HCT116 (cell line): ENCODE results near the gene COL16A1. TPM values are rescaled to one million over a fixed set of nuclear protein-coding genes. Genes with fewer than 3 reads are reported as not detected.

Experiments used
- ATAC-seq: fragments of 200-7000 bp; cut with Tn5 transposase; 2 replicates; pipeline ENCODE4 v1.9.1; 2020; ENCODE audit warnings: mild to moderate bottlenecking, moderate library complexity
- BruUV-seq: library from RNA; stranded (reverse); fragments of 400-500 nt; replicated peaks from 2 replicates; lab custom pipeline; 2021; lab: Mats Ljungman, UMichigan
- CTCF ChIA-PET: fragments of 300-600 bp; sonication (Branson Sonifier 250); formaldehyde crosslinking; loops from one replicate; lab custom pipeline; 2021; ENCODE audit warnings: antibody characterized with exemption; lab: Charles Lee
- POLR2A ChIA-PET: fragments of 300-600, 350-600 bp; sonication (Branson Sonifier 250); formaldehyde crosslinking; loops from one replicate; lab custom pipeline; 2021; ENCODE audit warnings: antibody characterized with exemption; lab: Charles Lee
- RAD21 ChIA-PET, 2 experiments: fragments of 300-600 bp; sonication (Branson Sonifier 250); formaldehyde crosslinking; loops; one replicate each; lab custom pipeline; 2023; ENCODE audit warnings: low total read pairs in 2 of 2; ENCODE audit not compliant: uncharacterized antibody in 2 of 2, unreplicated experiment in 2 of 2, low non-redundant PET in 1 of 2; lab: Charles Lee
- DNase-seq: peaks from one replicate; pipeline ENCODE4 v3.0.0-alpha.2; 2010; ENCODE audit warnings: low read depth, low spot score
- H2AFZ ChIP-seq: fragments of 200-600 bp; shearing (Covaris generic), sonication (generic); 2 replicates; pipeline ENCODE4 v1.6.1; 2017; ENCODE audit warnings: low read depth, mixed run types, mixed read lengths, antibody characterized with exemption, low read length; ENCODE audit not compliant: poor library complexity, severe bottlenecking
- H3K27ac ChIP-seq: 2 replicates; pipeline ENCODE4 v1.5.1; 2012; ENCODE audit warnings: low read depth, low read length
- H3K27me3 ChIP-seq: fragments of 200-600 bp; sonication (generic); 2 replicates; pipeline ENCODE4 v1.6.1; 2016; ENCODE audit warnings: mixed run types, low read length, mixed read lengths; ENCODE audit not compliant: insufficient read depth
- H3K36me3 ChIP-seq, 2 experiments: fragments of 200-500 bp in 1 of 2; fragments of 200-600 bp in 1 of 2; sonication (Bioruptor generic) in 1 of 2; sonication (generic) in 1 of 2; 2 replicates each; pipeline versions ENCODE4 v1.5.1 to v1.6.1; 2014 to 2016; ENCODE audit warnings: low read length in 2 of 2, inconsistent platforms in 1 of 2, mixed read lengths in 1 of 2, mixed run types in 1 of 2; ENCODE audit not compliant: insufficient read depth in 2 of 2, control insufficient read depth in 1 of 2
- H3K4me1 ChIP-seq, 2 experiments: fragments of 200-600 bp in 1 of 2; sonication (generic) in 1 of 2; 2 replicates each; pipeline versions ENCODE4 v1.5.1 to v1.6.1; 2012 to 2017; ENCODE audit warnings: low read length in 2 of 2, inconsistent platforms in 1 of 2, mild to moderate bottlenecking in 1 of 2, mixed read lengths in 1 of 2, mixed run types in 1 of 2, moderate library complexity in 1 of 2; ENCODE audit not compliant: insufficient read depth in 2 of 2, control insufficient read depth in 1 of 2
- H3K4me2 ChIP-seq: fragments of 200-600 bp; sonication (generic); 2 replicates; pipeline ENCODE4 v1.6.1; 2017; ENCODE audit warnings: mixed run types, low read length, mixed read lengths
- H3K4me3 ChIP-seq, 2 experiments: fragments of 200-600 bp in 1 of 2; sonication (generic) in 1 of 2; replicated peaks in 1 of 2; 2 replicates each; pipeline ENCODE4 v1.5.1; 2011 to 2016; ENCODE audit warnings: low read length in 2 of 2, control low read depth in 1 of 2, low read depth in 1 of 2, mild to moderate bottlenecking in 1 of 2, mixed read lengths in 1 of 2, mixed run types in 1 of 2
- H3K79me2 ChIP-seq: fragments of 200-600 bp; sonication (generic); 2 replicates; pipeline ENCODE4 v1.6.1; 2017; ENCODE audit warnings: mild to moderate bottlenecking, mixed run types, low read length, moderate library complexity, mixed read lengths; ENCODE audit not compliant: insufficient read depth
- H3K9ac ChIP-seq: fragments of 200-600 bp; sonication (generic); 2 replicates; pipeline ENCODE4 v1.6.1; 2016; ENCODE audit warnings: low read length, mixed read lengths
- H3K9me2 ChIP-seq: fragments of 200-600 bp; sonication (generic), shearing (Covaris generic); 2 replicates; pipeline ENCODE4 v1.6.1; 2017; ENCODE audit warnings: mixed run types, mild to moderate bottlenecking, moderate library complexity; ENCODE audit not compliant: insufficient read depth
- H3K9me3 ChIP-seq, 2 experiments: fragments of 200-500 bp in 1 of 2; fragments of 200-600 bp in 1 of 2; sonication (Bioruptor generic) in 1 of 2; sonication (generic) in 1 of 2; 2 replicates each; pipeline ENCODE4 v1.6.1; 2014 to 2017; ENCODE audit warnings: low read length in 2 of 2, mixed read lengths in 2 of 2, inconsistent platforms in 1 of 2, low read depth in 1 of 2, mild to moderate bottlenecking in 1 of 2, mixed run types in 1 of 2, moderate library complexity in 1 of 2; ENCODE audit not compliant: control insufficient read depth in 1 of 2, insufficient read depth in 1 of 2
- H4K20me1 ChIP-seq: fragments of 200-600 bp; sonication (generic), shearing (Covaris generic); 2 replicates; pipeline ENCODE4 v1.6.1; 2017; ENCODE audit warnings: mixed run types, mild to moderate bottlenecking, moderate library complexity; ENCODE audit not compliant: insufficient read depth
- CEBPB ChIP-seq: IDR thresholded peaks from 2 replicates; pipeline ENCODE4 v1.6.1; 2012; ENCODE audit warnings: low read depth
- EGR1 ChIP-seq: IDR thresholded peaks from 2 replicates; pipeline ENCODE4 v1.6.1; 2012; ENCODE audit warnings: low read depth
- ELF1 ChIP-seq: IDR thresholded peaks from 2 replicates; pipeline ENCODE4 v1.6.1; 2012; ENCODE audit warnings: low read depth, borderline replicate concordance
- EZH2 ChIP-seq: fragments of 200-600 bp; sonication (generic); IDR thresholded peaks from 2 replicates; pipeline ENCODE4 v1.6.1; 2017; ENCODE audit warnings: antibody characterized with exemption, mixed run types
- FOSL1 ChIP-seq: IDR thresholded peaks from 2 replicates; pipeline ENCODE4 v1.6.1; 2012; ENCODE audit warnings: low read depth
- RAD21 ChIP-seq: IDR thresholded peaks from 2 replicates; pipeline ENCODE4 v1.6.1; 2012; ENCODE audit warnings: low read depth, mild to moderate bottlenecking
- SIN3A ChIP-seq: IDR thresholded peaks from 2 replicates; pipeline ENCODE4 v1.6.1; 2012; ENCODE audit warnings: low read depth
- SP1 ChIP-seq: IDR thresholded peaks from 2 replicates; pipeline ENCODE4 v1.6.1; 2012; ENCODE audit warnings: low read depth
- TCF7L2 ChIP-seq: IDR thresholded peaks from 2 replicates; pipeline ENCODE4 v1.7.0; 2011; ENCODE audit warnings: borderline replicate concordance, inconsistent platforms; ENCODE audit not compliant: insufficient read depth, insufficient read length; ENCODE audit errors: extremely low read depth
- ZFX ChIP-seq: fragments of 450-650 bp; IDR thresholded peaks from 2 replicates; pipeline ENCODE4 v1.6.1; 2017
- ZNF274 ChIP-seq: fragments of 200-500 bp; sonication (Bioruptor generic); IDR thresholded peaks from 2 replicates; pipeline ENCODE4 v1.6.1; 2014; ENCODE audit warnings: mild to moderate bottlenecking, low read depth, low read length, inconsistent platforms
- intact Hi-C: fragments of 100-400 bp; cut with micrococcal nuclease; formaldehyde crosslinking; loops from 2 replicates; pipeline ENCODE4 v1.10.0; 2022
- total RNA-seq: library from RNA; stranded (reverse); gene quantifications from one replicate; pipeline ENCODE4 v1.2.1, GENCODE V29; 2021; ENCODE audit not compliant: unreplicated experiment
- TF ChIP-seq, protein P1 (sequence below), 3 experiments: fragments of 200-600 bp in 1 of 3; sonication (generic) in 1 of 3; IDR thresholded peaks in 2 of 3; conservative IDR thresholded peaks in 1 of 3; 2 replicates each; pipeline ENCODE4 v1.5.1; 2012 to 2017; ENCODE audit warnings: low read depth in 2 of 3, low read length in 2 of 3, antibody characterized with exemption in 1 of 3, borderline replicate concordance in 1 of 3, control low read depth in 1 of 3, mild to moderate bottlenecking in 1 of 3, mixed read lengths in 1 of 3, mixed run types in 1 of 3, moderate library complexity in 1 of 3; ENCODE audit not compliant: insufficient read depth in 1 of 3
- TF ChIP-seq, protein P2 (sequence below): IDR thresholded peaks from 2 replicates; pipeline ENCODE4 v1.6.1; 2012
- TF ChIP-seq, protein P3 (sequence below): IDR thresholded peaks from 2 replicates; pipeline ENCODE4 v1.6.1; 2011; ENCODE audit warnings: mild to moderate bottlenecking, low read length, moderate library complexity; ENCODE audit not compliant: insufficient replicate concordance; ENCODE audit errors: extremely low read depth

COL16A1 gene
- total RNA-seq, 1 experiment from 2014 or later: 2.2 TPM

DNA sequence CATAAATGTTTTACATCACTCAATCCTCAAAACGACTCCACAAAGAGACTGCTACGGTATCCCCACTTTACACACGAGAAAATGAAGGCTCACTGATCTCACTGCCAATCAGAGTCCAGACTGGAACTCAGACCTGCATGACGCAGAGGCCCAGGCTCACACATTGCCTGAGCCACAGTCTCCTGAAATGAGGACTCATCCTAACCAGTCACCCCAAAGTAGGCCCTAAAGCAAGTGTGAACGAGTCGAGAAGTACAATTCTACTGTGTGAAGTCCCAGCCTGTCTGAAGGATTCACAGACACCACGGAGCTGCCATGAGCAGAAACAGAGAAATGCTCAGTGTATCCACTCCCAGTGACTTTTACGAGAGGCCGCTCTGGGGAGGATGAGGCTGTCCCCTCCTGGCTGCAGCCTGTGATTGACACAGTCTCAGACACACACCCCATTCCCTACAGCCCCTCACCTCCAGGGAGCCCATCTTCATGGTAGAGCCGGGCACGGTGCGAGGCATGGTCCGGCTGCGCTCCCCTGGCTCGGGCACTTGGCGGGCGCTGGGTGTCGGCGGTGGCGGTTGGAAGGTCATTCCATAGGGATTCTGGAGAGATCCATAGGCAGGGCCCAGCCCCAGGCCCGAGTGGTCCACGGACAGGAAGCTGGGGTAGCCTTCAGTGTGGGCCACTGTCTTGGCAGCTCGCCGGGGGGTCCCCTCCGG, 26.7 kb upstream of the COL16A1 start:
- H3K9me2 ChIP-seq: no peaks in the 10 kb centered on the region
- no peaks in the 10 kb centered on the region for H4K20me1 ChIP-seq
- no peaks in the 10 kb centered on the region; a peak in 1 of 4 replicates for H3K36me3 ChIP-seq
- BruUV-seq: no TSS peak
- H3K9ac ChIP-seq: no peak overlapping the region
- intact Hi-C loops: no loop called here
- no peak overlapping the region for H3K27ac ChIP-seq
- no peak for TF ChIP-seq EGR1
- no peak for TF ChIP-seq ELF1
- TF ChIP-seq, protein P1, sequence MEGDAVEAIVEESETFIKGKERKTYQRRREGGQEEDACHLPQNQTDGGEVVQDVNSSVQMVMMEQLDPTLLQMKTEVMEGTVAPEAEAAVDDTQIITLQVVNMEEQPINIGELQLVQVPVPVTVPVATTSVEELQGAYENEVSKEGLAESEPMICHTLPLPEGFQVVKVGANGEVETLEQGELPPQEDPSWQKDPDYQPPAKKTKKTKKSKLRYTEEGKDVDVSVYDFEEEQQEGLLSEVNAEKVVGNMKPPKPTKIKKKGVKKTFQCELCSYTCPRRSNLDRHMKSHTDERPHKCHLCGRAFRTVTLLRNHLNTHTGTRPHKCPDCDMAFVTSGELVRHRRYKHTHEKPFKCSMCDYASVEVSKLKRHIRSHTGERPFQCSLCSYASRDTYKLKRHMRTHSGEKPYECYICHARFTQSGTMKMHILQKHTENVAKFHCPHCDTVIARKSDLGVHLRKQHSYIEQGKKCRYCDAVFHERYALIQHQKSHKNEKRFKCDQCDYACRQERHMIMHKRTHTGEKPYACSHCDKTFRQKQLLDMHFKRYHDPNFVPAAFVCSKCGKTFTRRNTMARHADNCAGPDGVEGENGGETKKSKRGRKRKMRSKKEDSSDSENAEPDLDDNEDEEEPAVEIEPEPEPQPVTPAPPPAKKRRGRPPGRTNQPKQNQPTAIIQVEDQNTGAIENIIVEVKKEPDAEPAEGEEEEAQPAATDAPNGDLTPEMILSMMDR (IDR thresholded peaks at IDR 0.05 in 2 of 3, conservative IDR thresholded peaks at IDR 0.05 in 1 of 3; ENCODE audit: borderline replicate concordance in 1 of 3, insufficient read depth in 1 of 3, low read depth in 2 of 3, low read length in 2 of 3): no peak
- TF ChIP-seq, protein P2, sequence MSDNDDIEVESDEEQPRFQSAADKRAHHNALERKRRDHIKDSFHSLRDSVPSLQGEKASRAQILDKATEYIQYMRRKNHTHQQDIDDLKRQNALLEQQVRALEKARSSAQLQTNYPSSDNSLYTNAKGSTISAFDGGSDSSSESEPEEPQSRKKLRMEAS: no peak
- no peak for TF ChIP-seq CEBPB
- TF ChIP-seq FOSL1: no peak
- TF ChIP-seq ZNF274: no peak
- TF ChIP-seq, protein P3, sequence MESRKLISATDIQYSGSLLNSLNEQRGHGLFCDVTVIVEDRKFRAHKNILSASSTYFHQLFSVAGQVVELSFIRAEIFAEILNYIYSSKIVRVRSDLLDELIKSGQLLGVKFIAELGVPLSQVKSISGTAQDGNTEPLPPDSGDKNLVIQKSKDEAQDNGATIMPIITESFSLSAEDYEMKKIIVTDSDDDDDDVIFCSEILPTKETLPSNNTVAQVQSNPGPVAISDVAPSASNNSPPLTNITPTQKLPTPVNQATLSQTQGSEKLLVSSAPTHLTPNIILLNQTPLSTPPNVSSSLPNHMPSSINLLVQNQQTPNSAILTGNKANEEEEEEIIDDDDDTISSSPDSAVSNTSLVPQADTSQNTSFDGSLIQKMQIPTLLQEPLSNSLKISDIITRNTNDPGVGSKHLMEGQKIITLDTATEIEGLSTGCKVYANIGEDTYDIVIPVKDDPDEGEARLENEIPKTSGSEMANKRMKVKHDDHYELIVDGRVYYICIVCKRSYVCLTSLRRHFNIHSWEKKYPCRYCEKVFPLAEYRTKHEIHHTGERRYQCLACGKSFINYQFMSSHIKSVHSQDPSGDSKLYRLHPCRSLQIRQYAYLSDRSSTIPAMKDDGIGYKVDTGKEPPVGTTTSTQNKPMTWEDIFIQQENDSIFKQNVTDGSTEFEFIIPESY: no peak
- TF ChIP-seq EZH2: no peak
- TF ChIP-seq TCF7L2: no peak
- no peak for TF ChIP-seq SP1
- TF ChIP-seq ZFX: no peak
- TF ChIP-seq RAD21: no peak
- no peak for TF ChIP-seq SIN3A
- TF ChIP-seq, all 23 proteins: peak for 0
- no peak overlapping the region for H3K4me3 ChIP-seq
- no peaks in the 10 kb centered on the region for H3K9me3 ChIP-seq
- ChIA-PET RAD21 (no interaction called here), POLR2A (no interaction called here), CTCF (interaction anchor here (1.5 kb wide), 1 partner anchor 15 kb away, joined by 6 read pairs; no protein-coding TSS in a partner anchor)
- H3K79me2 ChIP-seq: no peaks in the 10 kb centered on the region
- H3K4me2 ChIP-seq: no peak overlapping the region
- DNase-seq: no peak
- no peak overlapping the region for H2AFZ ChIP-seq
- no peaks in the 10 kb centered on the region; a peak in 1 of 4 replicates for H3K4me1 ChIP-seq
- no peak for ATAC-seq
- H3K27me3 ChIP-seq: no peaks in the 10 kb centered on the region
